HG03354 (cell line): ENCODE measurements around the gene NKX6-2.

Experiments used
- ATAC-seq: cut with Tn5 transposase; IDR thresholded peaks from one replicate; pipeline ENCODE4 v1.9.1; 2021; ENCODE audit warnings: mild to moderate bottlenecking; ENCODE audit not compliant: unreplicated experiment, poor library complexity, severe bottlenecking

NKX6-2 gene

DNA sequence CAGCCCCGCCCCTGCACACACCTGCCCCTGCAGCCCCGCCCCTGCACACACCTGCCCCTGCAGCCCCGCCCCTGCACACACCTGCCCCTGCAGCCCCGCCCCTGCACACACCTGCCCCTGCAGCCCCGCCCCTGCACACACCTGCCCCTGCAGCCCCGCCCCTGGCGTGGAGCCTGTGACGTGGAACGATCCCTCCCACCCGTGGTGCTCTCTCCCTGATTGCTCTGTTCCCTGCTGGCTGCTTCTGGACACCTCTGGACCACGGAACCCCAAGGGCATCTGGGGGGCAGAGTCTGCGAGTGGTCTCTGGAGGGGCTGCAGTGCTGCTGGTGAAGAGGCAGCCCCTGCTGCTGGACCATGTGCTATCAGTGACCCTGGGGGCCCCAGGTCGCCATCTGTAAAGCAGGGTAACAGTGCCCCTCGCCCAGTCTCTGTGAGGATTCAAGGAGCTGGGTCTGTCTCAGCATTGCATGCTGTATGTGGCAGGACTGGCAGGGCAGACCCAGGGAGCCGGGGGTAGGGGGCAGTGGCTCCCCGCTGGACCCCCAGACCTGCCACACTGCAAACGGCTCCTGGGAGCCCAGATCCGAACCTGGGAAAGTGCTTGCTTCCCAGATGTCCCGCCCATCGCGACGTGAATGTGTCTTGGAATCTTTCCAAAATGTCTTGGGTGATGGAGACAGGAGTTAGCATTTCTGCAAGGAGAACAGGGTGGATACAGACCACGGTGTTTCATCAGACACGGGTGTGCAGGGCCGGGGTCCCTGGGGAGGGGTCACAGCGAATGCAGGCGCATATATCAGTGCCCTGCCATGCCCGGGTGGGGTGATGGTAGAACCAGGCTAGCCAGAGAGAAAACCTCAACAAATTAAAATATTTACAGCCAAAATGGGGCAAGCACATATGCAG is 27.9 kb upstream of the NKX6-2 start:
- no peak for ATAC-seq

DNA sequence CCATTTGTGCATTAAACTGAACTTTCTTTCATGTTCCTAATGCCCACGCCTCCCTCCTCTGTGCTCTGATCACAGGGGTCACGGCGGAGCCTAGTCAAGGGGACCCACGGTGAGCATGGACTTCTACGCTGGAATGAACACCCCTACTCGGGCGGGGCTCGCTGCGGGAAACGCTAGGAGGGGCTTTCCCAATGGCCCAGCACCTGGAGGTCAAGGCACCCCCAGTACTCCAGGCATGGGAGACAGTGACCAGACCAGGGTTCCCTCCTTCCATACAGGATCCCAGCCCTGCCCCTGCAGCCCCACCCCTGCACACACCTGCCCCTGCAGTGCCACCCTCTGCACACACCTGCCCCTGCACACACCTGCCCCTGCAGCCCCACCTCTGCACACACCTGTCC is 27.1 kb upstream of the NKX6-2 start:
- no peak for ATAC-seq

DNA sequence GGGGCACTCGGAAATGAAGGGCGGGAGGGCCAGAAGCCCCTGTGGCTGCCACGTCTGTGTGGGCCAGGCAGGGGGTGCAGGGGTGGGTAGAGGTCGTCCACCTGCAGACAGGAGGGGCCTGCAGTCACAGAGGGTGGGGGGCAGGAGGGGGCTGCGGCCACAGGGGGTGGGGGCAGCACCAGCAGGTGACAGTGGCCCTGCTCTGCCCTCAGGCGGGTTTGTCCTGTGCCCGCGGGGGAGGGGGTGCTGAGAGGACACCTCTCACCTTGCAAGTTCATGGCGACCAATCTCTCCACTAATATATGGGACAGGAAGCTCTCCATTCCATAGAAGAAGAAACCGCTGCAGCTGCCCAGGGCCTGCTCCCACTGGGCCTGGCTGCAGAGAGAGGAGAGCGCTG is 26.6 kb upstream of the NKX6-2 start:
- no peak for ATAC-seq

DNA sequence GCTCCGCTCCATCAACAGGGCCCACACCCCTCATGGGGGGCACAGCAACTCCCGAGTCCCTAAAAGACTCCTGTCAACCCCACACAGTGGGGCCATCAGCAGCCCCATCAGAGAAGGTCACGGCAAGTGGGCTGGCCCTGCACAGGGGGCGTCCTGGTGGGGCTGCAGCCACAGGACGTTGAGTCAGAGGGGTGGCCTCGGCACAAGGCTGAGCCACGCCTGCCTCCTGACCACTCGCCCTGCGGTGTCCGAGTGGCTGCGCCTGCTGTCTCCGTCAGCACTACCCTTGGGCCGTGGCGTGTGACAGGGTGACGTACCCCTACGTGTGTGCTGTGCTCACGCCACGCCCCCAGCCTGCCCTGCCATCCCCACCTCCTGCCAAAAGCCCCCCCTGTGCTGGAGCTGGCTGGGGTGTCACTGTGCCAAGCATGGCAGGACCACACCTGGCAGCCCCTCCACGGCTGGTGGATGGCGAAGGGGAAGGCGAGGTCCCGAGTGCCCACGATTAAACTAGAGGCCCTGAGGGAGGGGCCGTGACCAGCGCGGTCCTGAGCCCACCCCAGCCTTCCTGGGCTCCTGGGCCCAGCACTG is 26.0 kb upstream of the NKX6-2 start:
- no peak for ATAC-seq

DNA sequence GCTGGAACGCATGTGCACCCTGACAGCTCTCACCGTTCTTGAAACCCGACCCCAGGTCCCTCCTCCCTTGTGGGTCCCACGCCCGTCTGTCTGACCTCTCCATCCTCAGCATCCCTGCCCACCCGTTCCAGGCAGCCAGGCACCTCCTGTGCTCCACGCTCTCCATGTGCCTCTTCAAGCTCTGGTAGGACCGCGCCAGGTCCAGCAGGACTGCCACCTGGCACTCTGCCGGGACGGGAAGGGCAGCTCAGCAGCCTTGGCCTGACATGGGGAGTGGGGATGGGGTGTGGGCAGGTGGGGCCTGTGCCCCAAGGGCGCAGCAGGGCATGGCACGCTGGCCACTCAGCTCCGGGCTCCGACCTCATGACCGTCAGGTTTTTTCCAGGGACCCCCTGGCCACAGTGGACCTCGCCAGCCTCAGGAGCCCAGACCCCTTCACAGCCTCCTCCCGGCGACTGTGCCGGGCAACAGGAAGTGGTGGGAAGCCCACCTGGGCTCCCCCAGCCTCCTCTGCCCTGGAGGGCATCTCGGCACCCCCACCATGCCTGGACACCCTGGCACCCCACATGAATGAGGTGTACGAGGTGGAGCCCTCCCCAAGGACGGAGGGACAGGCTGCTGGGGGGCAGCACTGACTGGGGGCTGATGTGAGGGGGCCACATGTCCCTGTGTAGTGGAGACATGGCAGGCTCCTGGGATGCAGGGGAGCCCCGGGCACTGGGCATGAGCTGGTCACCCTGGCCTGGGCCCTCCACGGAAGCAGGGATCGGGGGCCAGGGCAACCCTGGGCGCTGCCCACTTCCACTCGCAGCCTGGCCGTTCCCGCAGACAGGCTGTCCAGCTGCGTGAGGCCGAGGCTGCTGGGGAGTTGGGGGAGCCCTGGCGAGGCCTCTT is 25.1 kb upstream of the NKX6-2 start:
- no peak for ATAC-seq

DNA sequence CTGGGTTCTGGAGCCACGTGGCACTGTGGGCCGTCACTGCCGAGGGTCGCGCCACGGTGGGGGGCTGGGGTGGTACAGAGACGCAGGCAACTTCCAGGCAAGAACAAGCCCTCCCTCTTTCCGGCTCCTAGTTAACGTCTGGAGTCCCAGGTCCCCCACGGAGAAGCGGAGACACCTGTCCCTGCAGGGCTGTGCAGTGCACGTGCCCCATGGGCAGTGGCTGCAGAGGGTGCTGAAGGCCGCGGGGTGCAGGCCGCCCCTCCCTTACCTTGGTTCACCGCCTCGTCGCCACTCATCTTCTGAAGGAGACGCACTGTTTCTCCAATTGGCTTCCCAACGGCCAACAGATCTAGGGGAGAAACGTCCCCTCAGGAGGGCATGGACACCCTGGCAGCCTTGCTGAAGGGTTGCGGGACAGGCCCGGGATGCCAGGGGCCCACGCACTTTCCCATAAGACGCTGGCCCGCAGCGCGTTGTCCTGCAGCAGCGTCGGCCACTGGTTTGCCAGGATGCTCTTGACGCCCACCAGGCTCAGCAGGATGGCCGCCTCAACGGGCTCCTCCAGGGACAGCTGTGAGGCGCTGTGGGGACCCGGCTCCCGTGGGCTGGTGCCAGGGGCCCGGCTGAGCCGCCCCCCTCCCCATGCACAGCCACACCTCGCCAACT is 24.3 kb upstream of the NKX6-2 start:
- no peak for ATAC-seq

DNA sequence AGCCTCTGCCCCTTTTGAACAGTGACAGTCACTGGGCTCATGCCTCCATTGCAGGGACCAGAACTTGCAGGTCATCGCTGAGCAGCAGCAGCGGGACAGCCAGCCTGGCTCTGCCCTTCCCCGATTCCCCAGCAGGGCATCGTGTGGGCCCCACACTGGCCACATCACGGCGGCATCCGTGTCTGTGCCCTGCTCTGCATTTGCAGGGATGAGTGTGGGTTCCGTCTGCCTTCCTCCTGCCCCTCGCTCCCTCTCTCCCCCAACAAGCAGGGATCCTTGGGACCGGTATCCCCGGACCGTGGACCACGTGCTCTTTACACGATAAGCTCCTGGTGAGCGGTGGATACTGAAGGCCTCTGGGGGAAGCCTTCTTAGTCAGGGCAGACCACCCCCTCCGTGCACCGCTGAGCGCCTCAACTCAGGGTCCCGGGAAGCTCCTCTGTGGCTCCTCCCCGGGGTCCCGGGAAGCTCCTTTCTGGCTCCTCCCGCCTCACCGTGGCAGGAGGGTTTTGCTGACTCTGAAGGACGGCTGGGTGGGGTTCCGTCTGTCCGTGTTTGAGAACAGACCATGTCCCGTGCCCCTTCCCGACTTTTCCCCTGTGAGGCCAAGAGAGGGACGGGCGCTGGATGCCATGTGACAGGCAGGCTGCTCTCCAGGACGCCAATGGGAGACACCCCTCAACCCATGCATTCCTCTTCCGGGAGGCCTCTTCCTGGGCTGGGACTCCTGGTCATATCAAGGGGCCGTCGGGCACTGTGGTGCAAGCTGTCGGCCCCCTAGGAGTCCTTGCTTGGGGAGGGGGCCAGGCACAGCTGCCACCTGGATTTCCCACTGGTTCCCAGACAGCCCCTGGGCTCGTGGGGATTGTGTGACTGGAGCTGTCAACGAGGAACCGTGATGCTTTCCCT is 23.5 kb upstream of the NKX6-2 start:
- no peak for ATAC-seq

DNA sequence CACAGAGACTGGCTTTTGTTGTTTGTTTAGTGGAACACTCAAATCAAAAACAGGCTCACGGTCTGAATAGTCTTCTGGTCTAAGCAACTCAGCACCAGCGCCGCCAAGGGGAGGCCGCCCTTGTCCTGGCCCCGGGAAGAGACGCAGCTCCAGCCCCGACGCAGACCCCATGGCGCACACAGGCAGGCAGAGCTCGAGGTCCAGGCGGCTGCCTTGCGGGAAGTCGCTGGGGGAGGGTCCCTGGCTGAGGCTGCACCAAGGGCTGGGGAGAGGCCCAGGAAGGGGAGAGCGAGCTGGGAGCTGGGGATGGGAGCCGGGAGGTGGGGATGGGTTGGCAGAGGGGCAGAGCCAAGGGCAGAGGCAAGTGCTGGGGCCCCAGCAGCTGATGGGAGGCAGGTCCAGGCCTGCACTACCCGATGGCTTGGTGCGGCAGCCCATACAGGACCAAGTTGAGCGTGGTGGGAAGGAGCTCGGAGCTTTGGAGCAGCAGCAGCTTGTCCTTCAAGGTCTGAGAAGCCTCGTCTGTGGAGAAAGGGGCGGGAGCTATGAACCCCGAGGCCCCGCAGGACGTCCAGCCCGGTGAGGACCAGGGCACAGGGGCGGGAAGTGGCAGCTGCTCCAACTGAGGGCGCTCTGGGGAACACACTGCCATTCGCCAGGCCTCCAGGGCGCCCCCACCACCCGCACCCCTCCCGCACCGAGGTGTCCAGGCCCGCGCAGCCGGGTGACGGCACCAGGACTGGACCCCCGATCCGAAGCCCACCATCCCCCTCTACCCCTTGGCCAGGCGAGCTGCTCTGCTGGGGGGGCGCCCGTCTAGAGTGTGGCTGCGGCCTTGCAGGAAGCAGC is 22.7 kb upstream of the NKX6-2 start:
- ATAC-seq = no peak

DNA sequence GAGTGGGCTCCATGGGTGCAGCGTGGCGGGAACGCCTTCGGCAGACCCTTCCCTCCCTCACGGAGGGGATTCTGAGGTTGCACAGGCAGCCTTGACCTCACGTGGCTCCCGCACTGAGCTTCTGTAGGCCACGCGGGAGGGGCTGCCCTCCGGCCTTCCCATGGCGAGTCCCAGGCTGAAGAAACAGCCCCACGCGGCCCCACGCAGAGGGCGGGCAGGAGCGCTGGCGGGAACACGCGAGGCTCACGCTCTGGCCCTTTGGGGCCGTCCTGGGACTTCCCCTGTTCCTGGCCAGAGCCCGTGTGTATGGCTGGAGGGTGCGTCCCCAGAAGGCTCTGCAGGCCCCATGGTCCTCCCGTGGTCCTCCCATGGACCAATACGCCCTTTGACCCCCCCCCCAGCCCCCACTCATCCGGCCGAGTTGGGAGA is 21.7 kb upstream of the NKX6-2 start:
- ATAC-seq = no peak

DNA sequence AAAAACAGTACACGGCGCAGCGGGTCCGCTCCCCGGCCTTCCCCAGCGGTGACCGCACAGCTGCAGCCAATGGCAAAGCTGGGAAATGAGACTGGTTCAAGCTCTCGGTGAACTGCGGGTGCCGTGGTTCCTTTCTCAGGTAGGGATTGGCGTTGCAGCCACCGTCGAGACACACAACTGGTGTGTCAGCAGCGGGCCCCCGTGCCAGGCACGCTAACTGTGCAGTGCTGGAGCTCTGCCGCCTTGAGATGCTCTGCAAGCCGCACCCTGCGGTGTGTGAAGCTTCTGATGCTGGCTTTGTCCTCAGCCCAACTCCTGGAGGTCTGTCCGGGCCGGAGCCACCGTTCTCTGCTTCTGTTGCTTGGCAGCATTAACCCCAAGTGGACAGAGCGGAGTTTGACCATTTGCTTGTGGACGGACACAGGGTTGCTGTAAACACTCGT is 20.6 kb upstream of the NKX6-2 start:
- no peak for ATAC-seq

DNA sequence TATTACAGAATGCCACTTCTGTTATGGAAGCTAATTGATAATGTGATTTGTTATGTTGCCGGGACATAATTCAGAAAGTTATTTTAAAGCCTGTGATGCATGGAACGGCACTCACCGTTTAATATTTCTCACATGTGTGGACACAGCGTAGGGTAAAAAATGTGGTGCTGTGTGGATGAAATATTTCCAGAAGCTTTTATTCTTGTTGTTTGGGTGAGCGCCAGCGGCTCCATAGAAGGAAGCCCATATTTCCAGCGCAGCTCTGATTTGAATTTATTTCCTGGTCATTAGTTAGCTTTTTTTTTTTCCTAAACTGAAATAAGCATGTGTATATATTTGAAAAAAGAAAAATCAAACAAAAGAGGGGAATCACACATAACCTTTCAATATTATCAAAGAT is 20.2 kb upstream of the NKX6-2 start:
- no peak for ATAC-seq

DNA sequence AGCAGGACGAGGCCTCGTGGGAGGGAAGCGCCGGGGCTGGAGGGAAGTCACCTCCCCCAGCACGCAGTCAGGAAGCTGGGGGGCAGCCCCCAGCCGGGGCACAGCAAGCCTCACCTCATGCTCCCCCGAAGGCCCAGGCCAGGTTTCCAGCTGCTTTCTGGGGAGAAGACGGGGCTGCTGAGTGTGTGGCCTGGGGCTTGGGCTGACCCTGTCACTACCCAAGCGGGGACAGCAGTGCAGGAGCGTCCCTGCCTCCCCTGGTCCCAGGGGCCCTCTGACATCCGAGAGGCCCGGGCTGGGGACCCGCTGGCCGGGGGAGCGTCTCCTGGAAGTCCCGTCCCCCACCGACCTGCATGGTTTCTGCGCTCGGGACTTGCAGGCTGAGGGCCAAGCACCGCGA is 19.7 kb upstream of the NKX6-2 start:
- no peak for ATAC-seq

DNA sequence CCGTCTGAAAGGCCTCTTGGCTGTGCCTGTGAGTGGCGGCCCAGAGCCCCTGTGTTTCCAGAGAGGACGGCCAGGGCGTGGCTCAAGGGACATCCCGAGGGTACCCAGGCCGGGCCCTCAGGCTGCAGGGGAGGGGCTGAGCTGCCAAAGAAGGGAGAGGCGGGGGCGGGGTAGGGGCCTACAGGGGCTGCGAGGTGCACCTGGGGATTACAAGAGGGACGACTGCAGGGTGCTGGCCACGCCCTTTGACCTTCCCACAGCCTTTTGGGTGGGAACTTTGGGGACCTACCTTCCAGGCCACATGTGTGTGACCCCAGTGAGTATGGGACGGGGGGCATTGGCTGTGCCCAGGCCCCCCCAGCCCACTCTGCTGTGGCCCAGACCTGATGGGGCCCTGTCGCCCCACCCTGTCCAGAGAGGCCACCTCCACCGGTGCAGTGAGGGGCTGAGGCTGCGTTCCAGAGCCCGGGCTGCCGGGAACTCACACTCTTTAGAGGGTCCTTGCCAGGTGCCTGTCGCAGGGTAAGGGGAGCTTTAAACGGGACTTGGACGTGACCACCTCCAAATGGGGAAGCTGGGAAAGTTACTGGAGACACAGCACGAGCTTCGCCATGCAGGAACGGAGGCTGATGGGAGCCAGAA is 19.0 kb upstream of the NKX6-2 start:
- ATAC-seq = no peak

DNA sequence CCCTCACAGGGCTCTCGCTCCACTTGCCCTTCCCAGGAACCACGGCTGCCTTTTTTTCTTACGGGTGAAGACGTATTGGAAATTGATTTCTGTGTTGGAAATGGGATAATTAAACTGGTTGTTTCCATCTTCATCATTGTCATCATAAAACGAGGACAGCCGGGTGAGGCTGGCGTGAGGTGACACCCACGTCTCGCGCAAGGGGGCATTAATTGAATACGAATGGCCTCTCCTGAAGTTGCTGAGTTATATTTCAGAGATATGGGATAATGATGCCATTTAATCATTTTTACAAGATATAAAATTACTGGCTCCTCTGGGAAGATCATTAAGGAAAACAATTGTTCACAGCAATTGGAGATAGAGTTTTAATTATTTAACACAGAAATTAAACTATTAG is 18.3 kb upstream of the NKX6-2 start:
- ATAC-seq = no peak

DNA sequence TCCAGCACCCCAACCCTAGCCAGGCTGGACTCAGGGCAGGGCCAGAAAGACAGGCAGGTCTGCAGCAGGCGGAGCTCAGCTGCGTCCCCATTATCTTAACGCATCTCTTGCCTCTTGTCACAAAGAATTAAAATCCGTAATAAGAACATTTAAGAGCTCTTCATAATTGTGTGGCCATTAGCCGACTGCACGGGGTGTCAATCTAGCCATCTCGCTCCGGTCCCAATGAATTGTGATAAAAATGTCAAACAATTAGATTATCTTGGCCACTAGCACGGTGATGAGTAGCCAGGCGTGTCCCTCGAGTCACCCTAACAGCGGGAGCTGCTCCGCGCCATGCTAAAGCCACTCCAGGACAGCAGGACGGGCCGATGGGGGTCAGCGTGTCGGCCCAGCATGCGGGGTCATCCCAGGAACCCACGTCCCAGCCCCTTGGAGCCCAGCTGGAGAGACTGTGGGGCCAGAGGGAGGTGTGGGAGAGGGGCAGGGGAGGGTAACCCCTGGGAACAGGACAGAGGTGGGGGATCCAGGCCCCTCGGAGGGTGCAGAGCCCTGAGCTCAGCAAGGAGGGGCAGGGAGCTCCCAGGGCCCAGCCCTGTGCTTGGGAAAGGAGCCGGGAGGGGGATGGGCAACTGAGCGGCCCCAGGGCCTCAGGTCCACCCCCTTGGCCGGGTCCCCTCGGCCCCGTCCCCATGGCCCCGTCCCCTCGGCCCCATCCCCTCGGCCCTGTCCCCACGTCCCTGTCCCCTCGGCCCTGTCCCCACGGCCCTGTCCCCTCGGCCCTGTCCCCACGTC is 17.7 kb upstream of the NKX6-2 start:
- no peak for ATAC-seq

DNA sequence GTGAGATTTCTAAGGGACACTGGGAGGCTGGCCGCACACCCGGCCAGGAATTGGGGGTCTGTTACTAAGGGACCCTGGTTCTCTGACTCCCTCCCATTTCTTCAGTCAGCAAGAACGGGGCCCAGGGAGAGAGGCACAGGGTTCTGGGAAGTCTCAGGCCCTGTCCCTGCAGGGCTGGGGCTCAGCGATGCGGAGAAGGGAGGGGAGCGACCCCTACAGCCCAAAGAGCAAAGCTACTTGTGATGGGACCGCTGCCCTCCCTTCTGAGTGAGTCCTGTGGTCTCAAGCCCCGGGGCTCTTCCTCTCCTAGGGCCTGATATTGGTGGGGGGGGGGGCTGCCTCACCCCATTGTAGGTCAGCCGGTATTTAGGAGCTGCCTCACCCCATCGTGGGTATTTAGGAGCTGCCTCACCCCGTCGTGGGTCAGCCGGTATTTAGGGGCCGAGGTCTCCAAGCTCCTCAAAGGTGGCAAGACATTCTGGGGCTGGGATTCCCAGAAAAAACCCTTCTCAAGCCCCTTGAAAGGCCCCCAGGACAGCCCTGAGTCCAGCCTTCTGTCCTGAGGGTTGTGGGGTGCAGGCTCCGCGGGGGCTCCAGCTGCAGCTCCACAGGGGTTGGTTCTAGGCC is 16.9 kb upstream of the NKX6-2 start:
- ATAC-seq = no peak
